HG03378 (cell line): ENCODE results near the gene PSPN.
"Not testable (repeated sequence)": the region's sequence is repeated elsewhere in the genome, so short reads cannot be mapped to it uniquely, and the experiment has no call there.

Experiments used
- ATAC-seq: cut with Tn5 transposase; IDR thresholded peaks from one replicate; pipeline ENCODE4 v1.9.1; 2021; ENCODE audit warnings: mild to moderate bottlenecking, moderate library complexity; ENCODE audit not compliant: unreplicated experiment

Gene PSPN

GRCh38 chr19:6402837-6403608 is 27.3 kb upstream of the PSPN start:
- no peak for ATAC-seq

DNA sequence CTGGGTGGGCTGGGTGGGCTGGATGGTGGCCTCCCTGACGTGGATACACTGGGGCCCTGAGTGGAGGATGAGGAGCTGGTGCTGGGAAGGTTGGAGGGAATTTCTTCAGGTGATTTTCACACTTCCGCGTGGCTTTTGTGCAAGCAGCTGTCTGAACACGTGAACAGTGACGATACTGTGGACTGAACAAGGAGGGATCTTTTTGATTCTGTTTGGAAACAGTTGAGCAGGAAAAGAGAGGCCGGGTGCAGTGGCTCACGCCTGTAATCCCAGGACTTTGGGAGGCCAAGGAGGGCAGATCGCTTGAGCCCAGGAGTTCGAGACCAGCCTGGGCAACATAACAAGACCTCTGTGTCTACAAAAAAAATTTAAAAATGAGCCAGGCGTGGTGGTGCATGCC is 26.3 kb upstream of the PSPN start:
- ATAC-seq = no peak

DNA sequence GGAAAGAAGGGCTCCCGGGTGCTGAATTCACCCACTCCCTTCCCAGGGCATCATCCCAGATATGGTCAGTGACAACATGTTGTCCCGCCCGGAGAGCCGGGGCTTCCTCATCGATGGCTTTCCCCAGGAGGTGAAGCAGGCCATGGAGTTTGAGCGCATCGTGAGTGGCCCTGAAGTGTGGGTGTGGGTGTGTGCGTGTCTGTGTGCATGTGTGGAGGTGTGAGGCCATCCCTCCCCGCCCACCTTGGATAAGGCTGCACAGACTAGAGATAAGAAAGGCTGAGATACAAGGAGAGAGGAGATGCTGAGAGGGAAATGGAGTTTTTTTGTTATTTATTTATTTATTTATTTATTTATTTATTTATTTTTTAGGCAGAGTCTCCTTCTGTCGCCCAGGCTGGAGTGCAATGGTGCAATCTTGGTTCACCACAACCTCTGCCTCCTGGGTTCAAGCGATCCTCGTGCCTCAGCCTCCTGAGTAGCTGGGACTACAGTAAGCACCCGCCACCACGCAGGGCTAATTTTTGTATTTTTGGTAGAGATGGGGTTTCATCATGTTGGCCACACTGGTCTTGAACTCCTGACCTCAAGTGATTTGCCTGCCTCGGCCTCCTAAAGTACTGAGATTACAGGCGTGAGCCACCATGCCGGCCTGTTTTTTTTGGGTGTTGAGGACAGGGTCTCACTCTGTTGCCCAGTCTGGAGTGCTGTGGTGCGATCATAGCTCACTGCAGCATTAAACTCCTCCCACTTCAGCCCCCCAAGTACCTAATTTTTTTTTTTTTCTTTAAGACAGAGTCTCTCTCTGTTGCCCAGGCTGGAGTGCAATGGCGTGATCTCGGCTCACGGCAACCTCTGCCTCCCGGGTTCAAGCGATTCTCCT is 24.6 kb upstream of the PSPN start:
- ATAC-seq = not testable (repeated sequence)

- no peak for ATAC-seq
These were observed 20.6 kb upstream of the PSPN start for GRCh38 chr19:6396305-6396704.

DNA sequence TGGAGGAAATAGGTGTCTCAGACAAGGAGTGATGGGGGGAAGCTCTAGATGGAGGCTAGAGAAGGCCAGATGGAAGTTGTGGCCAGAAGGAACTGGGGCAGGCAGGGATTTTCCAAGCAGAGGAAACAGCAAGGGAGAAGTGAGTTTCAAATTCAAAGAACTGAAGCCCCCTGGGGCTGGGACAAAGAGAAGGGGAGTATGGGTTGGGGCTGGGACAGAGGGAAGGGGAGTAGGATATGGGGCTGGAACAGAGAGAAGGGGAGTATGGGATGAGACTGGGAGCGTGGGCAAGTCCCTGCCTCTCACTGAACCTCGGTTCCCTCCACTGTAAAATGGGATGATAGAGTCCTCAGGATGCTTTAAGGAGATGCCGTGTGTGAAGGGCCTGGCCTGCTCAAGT is 19.1 kb upstream of the PSPN start:
- no peak for ATAC-seq

DNA sequence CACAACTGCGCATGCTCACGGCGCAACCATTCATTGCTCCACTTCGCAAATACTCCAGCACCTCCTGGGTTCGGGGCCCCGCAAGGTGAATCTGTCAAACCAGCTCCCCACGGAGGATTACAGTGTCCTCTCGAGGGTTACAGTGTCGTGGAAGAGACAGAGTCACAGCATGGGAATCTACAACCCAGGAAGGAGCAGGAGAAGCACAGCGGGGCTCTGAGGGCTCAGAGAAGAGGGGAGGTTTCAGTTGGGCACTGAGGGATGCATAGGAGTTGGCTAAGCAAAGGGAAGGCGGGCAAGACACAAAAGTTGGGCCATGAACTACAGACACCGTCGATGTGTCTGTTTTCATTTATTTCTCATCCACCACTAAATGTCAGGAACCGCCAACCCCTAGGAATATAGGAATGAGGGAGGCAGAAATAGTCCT is 18.3 kb upstream of the PSPN start:
- ATAC-seq = peak; percentile 27

DNA sequence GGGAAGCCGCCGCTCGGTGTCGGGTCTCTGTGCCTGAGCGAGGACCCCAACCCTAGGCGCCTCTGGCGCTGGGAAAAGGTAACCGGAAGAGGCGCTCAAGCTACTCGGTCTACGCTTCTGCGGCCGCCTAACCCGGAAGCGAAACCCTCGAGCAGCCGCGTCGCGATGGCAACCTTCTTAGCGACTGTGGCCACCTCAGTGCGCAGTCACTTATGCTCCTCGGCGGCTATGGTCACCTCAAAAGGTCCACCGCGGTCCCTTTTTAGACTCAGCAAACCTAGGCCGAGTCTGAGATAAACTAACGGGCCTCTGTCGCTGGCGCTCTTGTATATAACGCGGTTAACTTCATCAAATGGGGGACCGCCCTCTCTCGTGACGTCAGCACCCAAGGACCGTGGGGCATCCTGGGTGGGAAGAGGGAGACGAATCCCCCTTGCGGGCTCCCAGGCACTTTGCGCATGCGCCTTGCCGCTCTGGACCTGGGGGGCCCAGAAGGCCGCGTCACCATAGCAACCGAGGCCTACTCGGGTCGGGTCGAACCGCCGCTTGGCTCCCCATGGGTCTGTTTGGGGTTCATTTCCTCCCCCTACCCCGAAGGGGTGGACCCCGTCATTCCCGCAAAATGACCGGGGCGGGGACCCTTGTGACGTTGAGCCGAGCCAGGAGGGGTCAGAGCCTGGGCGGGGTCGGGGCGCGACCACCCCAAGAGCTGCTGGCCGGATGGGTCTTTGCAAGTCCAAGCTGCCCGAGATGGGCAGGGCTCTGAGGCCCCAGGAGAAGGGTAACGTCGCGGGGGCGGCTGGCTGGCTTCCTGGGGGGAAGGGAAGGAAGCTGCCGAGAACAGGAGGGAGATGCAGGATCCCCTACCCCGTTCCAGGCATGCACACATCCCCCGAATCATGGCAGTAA is 17.6 kb upstream of the PSPN start, which contains the start of gene GTF2F1:
Gene GTF2F1 (minus strand): TSS at position 91 of the 909 bp plus-strand sequence. CDS start 169 bp downstream, outside the sequence.
- ATAC-seq = peak; percentile 71

- ATAC-seq = no peak
These were observed 16.7 kb upstream of the PSPN start for GRCh38 chr19:6392221-6393073.

GRCh38 chr19:6387372-6387771 is 11.6 kb upstream of the PSPN start:
- no peak for ATAC-seq

GRCh38 chr19:6384381-6384780 is 8.6 kb upstream of the PSPN start:
- ATAC-seq = no peak

DNA sequence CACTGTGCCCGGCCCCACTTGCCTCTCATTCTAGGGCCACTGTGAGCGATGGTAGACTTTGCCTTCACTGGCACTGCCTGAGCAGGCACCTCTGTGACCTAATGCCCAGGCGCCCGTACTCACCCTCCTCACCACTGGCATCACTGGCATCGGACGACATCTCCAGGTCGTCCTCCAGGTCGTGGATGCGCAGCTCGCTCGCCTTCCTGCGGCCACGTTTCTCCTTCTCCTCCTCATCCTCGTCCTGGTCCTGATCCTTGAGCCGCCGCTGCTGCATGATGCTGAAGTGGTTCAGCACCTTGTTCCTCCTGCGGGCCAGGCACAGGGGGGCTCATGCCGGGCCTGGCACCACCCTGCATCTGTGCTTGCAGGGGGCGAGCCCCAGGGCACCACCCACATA is 7.5 kb upstream of the PSPN start:
- no peak for ATAC-seq

DNA sequence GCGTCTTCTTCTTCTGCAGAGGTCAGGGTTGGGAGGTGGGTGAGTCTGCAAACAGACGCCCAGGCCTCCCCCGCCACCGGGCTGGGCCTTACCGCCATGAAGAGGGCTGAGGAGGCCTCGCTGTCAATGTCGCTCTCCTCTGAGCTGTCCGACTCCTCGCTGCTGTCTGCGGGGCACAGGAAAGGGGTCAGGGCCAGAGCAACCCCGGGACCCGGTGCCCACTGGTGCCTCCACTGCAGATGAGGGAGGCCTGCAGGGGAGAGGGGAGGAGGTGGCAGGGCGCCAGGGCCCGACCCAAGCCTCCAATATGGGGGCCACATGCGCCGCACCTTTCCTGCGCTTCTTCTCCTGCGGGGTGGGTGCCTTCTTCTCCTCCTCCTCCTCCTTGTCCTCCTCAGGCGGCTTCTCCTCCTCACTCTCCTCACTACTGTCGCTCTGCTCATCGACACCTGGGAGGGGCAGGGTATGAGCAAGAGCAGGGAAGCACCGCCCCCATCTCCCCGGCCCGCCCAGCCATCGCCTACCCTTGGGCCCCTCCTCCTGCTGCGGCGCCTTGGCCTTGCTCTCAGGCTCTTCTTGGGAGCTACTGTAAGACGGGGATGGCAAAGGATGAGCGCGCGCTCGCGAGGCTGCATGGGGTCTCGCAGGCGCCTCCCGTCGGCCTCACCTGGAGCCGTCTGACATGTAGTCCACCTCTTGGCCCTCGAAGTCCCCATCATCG is 5.5 kb upstream of the PSPN start:
- no peak for ATAC-seq

GRCh38 chr19:6379744-6380143 is 4.0 kb upstream of the PSPN start:
- no peak for ATAC-seq

DNA sequence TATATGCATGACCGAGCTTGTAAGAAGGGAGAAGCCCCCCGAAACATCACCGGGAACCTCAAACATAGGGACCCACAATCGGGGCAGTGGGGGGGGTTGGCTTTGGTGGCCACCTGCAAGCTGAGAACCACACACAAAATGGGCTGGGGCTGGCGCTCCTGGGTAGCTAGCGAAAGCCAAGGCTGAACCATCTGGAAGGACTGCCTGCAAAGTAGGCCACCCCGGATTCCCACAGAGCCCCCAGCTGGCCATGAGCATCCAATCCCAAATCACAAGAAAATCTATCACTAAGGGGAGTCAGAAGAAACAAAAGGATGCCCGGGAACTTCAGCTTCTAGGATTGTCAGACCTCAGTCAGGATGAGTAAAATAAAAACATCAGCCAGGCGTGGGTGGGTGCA is 2.8 kb upstream of the PSPN start:
- no peak for ATAC-seq

- ATAC-seq = no peak
These were observed 2.3 kb upstream of the PSPN start for GRCh38 chr19:6378041-6378440.

GRCh38 chr19:6376512-6377190 is 918 bp upstream of the PSPN start:
- no peak for ATAC-seq

DNA sequence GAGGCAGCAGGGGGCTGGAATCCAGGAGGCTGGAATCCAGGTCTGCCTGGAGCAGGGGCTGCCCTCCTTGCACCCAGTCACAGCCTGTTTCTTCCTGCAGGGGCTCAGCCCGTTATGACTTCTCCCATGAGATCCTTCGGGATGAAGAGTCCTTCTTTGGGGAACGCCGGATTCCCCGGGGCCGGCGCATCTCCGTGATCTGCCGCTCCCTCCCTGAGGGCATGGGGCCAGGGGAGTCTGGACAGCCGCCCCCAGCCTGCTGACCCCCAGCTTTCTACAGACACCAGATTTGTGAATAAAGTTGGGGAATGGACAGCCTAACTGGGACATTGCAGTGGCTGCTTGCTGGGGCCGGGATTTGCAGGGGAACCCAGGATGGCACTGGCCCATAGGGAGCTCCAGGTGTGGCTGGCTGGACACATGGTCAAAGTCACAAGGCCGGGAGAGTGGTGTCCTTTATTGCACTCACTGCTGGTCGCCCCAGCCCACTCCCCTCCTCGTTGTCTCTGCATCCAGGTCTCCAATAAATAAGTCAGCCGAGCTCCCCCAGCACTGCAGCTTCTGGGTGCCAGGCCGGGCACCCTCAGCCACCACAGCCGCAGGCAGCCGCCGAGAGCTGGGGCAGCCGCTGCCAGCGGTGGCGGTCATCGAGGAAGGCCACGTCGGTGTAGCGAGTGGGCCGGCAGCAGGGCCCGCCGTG is 872 bp downstream of the PSPN start:
- no peak for ATAC-seq

DNA sequence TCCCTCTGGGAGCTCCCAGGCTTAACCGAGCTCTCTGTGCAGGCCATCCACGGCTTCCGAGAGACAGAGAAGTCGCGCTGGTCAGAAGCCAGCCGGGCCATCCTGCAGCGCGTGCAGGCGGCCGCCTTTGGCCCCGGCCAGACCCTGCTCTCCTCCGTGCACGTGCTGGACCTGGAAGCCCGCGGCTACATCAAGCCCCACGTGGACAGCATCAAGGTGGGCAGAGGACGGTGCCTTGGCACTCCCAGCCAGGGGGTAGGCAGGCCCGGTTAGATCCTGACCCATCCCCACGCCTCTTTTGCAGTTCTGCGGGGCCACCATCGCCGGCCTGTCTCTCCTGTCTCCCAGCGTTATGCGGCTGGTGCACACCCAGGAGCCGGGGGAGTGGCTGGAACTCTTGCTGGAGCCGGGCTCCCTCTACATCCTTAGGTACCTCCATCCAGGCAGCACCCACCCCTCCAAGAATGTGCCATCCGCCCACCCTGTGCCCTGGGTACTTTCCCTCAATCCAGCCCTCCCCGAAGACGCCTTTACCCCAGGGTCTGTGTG is 1.5 kb downstream of the PSPN start:
- ATAC-seq = no peak
